ENCODE data around the gene AKAIN1. TPM values are rescaled to one million over a fixed set of nuclear protein-coding genes. Genes with fewer than 3 reads are reported as not detected.

Gene AKAIN1
- total and polyA plus RNA-seq, 2 experiments from 2014 or later = not detected

DNA sequence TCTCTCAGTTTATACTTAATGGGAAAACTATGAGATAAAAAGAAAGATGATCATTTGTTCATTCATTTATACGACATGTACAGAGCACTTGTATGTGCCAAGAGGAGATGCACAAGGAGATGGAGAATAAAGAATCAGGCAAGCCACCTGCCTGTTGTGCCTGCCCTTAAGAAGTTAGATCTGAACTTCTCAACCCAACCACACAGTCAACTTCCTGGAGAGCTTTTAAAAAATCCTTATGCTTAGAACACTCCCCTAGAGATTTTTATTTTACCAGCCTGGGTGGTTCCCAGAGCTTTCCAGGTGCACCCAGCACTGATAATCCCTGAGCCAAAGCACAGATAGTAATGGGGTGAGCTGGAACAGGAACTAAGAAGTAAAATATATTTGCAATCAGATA, 18.5 kb downstream of the AKAIN1 start:
- no peak overlapping the region for H3K4me2 ChIP-seq
- H3K9me2 ChIP-seq (ENCODE audit: insufficient read depth) = no peaks in the 10 kb centered on the region
- no peaks in the 10 kb centered on the region for H3K9me3 Mint-ChIP-seq

More for the DNA sequence above, 18.5 kb downstream of the AKAIN1 start:
- no peaks in the 10 kb centered on the region for H3K79me2 ChIP-seq (replicated peaks; ENCODE audit: insufficient read depth)
- no peaks in the 10 kb centered on the region for H3F3A ChIP-seq (replicated peaks; ENCODE audit: low read depth)
- H3K4me1 Mint-ChIP-seq = peaks cover 5% of the 10 kb centered on the region; the same call in 2 of the 3 replicates
- no peaks in the 10 kb centered on the region for H3K36me3 Mint-ChIP-seq (ENCODE audit: low read depth)
- no peak overlapping the region for H2AFZ ChIP-seq
- no peaks in the 10 kb centered on the region for H3K4me1 ChIP-seq (ENCODE audit: insufficient read depth)
- H3K27me3 Mint-ChIP-seq (ENCODE audit: insufficient read depth, low read depth, poor library complexity) = no peaks in the 10 kb centered on the region
- no peaks in the 10 kb centered on the region for H3K27me3 ChIP-seq (ENCODE audit: insufficient read depth)
- H3K36me3 ChIP-seq (ENCODE audit: insufficient read depth) = no peaks in the 10 kb centered on the region
- TF ChIP-seq POLR2AphosphoS5 (IDR thresholded peaks at IDR 0.05; ENCODE audit: low read depth) = no peak
- no peak for TF ChIP-seq ZNF114 (CRISPR knock-in tag; IDR thresholded peaks at IDR 0.05)
- TF ChIP-seq, protein P1, sequence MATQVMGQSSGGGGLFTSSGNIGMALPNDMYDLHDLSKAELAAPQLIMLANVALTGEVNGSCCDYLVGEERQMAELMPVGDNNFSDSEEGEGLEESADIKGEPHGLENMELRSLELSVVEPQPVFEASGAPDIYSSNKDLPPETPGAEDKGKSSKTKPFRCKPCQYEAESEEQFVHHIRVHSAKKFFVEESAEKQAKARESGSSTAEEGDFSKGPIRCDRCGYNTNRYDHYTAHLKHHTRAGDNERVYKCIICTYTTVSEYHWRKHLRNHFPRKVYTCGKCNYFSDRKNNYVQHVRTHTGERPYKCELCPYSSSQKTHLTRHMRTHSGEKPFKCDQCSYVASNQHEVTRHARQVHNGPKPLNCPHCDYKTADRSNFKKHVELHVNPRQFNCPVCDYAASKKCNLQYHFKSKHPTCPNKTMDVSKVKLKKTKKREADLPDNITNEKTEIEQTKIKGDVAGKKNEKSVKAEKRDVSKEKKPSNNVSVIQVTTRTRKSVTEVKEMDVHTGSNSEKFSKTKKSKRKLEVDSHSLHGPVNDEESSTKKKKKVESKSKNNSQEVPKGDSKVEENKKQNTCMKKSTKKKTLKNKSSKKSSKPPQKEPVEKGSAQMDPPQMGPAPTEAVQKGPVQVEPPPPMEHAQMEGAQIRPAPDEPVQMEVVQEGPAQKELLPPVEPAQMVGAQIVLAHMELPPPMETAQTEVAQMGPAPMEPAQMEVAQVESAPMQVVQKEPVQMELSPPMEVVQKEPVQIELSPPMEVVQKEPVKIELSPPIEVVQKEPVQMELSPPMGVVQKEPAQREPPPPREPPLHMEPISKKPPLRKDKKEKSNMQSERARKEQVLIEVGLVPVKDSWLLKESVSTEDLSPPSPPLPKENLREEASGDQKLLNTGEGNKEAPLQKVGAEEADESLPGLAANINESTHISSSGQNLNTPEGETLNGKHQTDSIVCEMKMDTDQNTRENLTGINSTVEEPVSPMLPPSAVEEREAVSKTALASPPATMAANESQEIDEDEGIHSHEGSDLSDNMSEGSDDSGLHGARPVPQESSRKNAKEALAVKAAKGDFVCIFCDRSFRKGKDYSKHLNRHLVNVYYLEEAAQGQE (IDR thresholded peaks at IDR 0.05; ENCODE audit: unreplicated experiment) = no peak
- TF ChIP-seq CREB1 (CRISPR knock-in tag; IDR thresholded peaks at IDR 0.05; ENCODE audit: low read depth) = no peak
- no peak for TF ChIP-seq EZH2phosphoT487 (IDR thresholded peaks at IDR 0.05; ENCODE audit: unreplicated experiment)
- TF ChIP-seq ZNF331 (CRISPR knock-in tag; IDR thresholded peaks at IDR 0.05; ENCODE audit: low read depth) = no peak
- no peak for TF ChIP-seq EZH2 (IDR thresholded peaks at IDR 0.05; ENCODE audit: low read depth, unreplicated experiment)
- no peak for TF ChIP-seq JUNB (IDR thresholded peaks at IDR 0.05; ENCODE audit: unreplicated experiment)
- TF ChIP-seq STAT1 (IDR thresholded peaks at IDR 0.05; ENCODE audit: unreplicated experiment) = no peak
- TF ChIP-seq NANOG (IDR thresholded peaks at IDR 0.05; ENCODE audit: borderline replicate concordance) = no peak
- TF ChIP-seq, protein P2, sequence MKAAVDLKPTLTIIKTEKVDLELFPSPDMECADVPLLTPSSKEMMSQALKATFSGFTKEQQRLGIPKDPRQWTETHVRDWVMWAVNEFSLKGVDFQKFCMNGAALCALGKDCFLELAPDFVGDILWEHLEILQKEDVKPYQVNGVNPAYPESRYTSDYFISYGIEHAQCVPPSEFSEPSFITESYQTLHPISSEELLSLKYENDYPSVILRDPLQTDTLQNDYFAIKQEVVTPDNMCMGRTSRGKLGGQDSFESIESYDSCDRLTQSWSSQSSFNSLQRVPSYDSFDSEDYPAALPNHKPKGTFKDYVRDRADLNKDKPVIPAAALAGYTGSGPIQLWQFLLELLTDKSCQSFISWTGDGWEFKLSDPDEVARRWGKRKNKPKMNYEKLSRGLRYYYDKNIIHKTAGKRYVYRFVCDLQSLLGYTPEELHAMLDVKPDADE (IDR thresholded peaks at IDR 0.05) = no peak
- TF ChIP-seq, protein P3, sequence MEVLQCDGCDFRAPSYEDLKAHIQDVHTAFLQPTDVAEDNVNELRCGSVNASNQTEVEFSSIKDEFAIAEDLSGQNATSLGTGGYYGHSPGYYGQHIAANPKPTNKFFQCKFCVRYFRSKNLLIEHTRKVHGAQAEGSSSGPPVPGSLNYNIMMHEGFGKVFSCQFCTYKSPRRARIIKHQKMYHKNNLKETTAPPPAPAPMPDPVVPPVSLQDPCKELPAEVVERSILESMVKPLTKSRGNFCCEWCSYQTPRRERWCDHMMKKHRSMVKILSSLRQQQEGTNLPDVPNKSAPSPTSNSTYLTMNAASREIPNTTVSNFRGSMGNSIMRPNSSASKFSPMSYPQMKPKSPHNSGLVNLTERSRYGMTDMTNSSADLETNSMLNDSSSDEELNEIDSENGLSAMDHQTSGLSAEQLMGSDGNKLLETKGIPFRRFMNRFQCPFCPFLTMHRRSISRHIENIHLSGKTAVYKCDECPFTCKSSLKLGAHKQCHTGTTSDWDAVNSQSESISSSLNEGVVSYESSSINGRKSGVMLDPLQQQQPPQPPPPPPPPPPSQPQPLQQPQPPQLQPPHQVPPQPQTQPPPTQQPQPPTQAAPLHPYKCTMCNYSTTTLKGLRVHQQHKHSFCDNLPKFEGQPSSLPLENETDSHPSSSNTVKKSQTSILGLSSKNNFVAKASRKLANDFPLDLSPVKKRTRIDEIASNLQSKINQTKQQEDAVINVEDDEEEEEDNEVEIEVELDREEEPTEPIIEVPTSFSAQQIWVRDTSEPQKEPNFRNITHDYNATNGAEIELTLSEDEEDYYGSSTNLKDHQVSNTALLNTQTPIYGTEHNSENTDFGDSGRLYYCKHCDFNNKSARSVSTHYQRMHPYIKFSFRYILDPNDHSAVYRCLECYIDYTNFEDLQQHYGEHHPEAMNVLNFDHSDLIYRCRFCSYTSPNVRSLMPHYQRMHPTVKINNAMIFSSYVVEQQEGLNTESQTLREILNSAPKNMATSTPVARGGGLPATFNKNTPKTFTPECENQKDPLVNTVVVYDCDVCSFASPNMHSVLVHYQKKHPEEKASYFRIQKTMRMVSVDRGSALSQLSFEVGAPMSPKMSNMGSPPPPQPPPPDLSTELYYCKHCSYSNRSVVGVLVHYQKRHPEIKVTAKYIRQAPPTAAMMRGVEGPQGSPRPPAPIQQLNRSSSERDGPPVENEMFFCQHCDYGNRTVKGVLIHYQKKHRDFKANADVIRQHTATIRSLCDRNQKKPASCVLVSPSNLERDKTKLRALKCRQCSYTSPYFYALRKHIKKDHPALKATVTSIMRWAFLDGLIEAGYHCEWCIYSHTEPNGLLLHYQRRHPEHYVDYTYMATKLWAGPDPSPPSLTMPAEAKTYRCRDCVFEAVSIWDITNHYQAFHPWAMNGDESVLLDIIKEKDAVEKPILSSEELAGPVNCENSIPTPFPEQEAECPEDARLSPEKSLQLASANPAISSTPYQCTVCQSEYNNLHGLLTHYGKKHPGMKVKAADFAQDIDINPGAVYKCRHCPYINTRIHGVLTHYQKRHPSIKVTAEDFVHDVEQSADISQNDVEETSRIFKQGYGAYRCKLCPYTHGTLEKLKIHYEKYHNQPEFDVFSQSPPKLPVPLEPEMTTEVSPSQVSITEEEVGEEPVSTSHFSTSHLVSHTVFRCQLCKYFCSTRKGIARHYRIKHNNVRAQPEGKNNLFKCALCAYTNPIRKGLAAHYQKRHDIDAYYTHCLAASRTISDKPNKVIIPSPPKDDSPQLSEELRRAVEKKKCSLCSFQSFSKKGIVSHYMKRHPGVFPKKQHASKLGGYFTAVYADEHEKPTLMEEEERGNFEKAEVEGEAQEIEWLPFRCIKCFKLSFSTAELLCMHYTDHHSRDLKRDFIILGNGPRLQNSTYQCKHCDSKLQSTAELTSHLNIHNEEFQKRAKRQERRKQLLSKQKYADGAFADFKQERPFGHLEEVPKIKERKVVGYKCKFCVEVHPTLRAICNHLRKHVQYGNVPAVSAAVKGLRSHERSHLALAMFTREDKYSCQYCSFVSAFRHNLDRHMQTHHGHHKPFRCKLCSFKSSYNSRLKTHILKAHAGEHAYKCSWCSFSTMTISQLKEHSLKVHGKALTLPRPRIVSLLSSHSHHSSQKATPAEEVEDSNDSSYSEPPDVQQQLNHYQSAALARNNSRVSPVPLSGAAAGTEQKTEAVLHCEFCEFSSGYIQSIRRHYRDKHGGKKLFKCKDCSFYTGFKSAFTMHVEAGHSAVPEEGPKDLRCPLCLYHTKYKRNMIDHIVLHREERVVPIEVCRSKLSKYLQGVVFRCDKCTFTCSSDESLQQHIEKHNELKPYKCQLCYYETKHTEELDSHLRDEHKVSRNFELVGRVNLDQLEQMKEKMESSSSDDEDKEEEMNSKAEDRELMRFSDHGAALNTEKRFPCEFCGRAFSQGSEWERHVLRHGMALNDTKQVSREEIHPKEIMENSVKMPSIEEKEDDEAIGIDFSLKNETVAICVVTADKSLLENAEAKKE (CRISPR knock-in tag; IDR thresholded peaks at IDR 0.05) = no peak
- TF ChIP-seq, protein P4, sequence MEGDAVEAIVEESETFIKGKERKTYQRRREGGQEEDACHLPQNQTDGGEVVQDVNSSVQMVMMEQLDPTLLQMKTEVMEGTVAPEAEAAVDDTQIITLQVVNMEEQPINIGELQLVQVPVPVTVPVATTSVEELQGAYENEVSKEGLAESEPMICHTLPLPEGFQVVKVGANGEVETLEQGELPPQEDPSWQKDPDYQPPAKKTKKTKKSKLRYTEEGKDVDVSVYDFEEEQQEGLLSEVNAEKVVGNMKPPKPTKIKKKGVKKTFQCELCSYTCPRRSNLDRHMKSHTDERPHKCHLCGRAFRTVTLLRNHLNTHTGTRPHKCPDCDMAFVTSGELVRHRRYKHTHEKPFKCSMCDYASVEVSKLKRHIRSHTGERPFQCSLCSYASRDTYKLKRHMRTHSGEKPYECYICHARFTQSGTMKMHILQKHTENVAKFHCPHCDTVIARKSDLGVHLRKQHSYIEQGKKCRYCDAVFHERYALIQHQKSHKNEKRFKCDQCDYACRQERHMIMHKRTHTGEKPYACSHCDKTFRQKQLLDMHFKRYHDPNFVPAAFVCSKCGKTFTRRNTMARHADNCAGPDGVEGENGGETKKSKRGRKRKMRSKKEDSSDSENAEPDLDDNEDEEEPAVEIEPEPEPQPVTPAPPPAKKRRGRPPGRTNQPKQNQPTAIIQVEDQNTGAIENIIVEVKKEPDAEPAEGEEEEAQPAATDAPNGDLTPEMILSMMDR (conservative IDR thresholded peaks at IDR 0.05; ENCODE audit: low read depth in 2 of 2) = no peak
- H4K20me1 ChIP-seq (replicated peaks; ENCODE audit: insufficient read depth) = no peaks in the 10 kb centered on the region
- no peak overlapping the region for H3K4me3 Mint-ChIP-seq
- H3K27ac Mint-ChIP-seq = no peak overlapping the region
- no peak overlapping the region for H3K4me3 ChIP-seq
- no peak overlapping the region for H3K27ac ChIP-seq (ENCODE audit: low read depth)
- ATAC-seq (no peak), DNase-seq (ENCODE audit: low spot score) (no peak)

All from GM23338 (cell line).